HepG2 (cell line): ENCODE results near the gene CATSPERD. TPM values are rescaled to one million over a fixed set of nuclear protein-coding genes. Genes with fewer than 3 reads are reported as not detected.
A peak's percentile ranks its signal among the peaks of the same experiment; 100 is the strongest.

ENCODE experiments used
- ATAC-seq: fragments of 200-7000 bp; cut with Tn5 transposase; 3 replicates; pipeline ENCODE4 v1.9.1; 2020; ENCODE audit warnings: mild to moderate bottlenecking, moderate library complexity
- BruUV-seq: library from RNA; stranded (reverse); fragments of 400-500 nt; replicated peaks from 2 replicates; lab custom pipeline; 2021; lab: Mats Ljungman, UMichigan
- CTCF ChIA-PET: fragments of 300-600 bp; formaldehyde crosslinking; extraction: SDS; loops from one replicate; lab custom pipeline; 2021; ENCODE audit warnings: low total read pairs, inconsistent platforms, low intra/inter-chr PET ratio; lab: Yijun Ruan, JAX
- POLR2A ChIA-PET: fragments of 350-600 bp; sonication (Branson Sonifier 250); formaldehyde crosslinking; loops from one replicate; lab custom pipeline; 2020; ENCODE audit warnings: antibody characterized with exemption, inconsistent platforms; lab: Yijun Ruan, JAX
- DNase-seq: peaks from one replicate; pipeline ENCODE4 v3.0.0-alpha.2; 2015; ENCODE audit warnings: low spot score
- FAIRE-seq: peaks from 3 replicates; lab custom pipeline; 2011; peaks lifted over from hg19 to GRCh38; lab: Jason Lieb, UNC
- H2AFZ ChIP-seq: one replicate; pipeline ENCODE4 v1.6.1; 2011; ENCODE audit warnings: low read length, inconsistent platforms
- H3K27ac ChIP-seq: fragments of 300-600 bp; 3 replicates; pipeline ENCODE4 v1.8.0; 2011; ENCODE audit warnings: mixed run types, mild to moderate bottlenecking, mixed read lengths, low read length, inconsistent platforms; ENCODE audit not compliant: insufficient read depth; ENCODE audit errors: extremely low read length
- H3K27me3 ChIP-seq, 2 experiments: fragments of 200-600 bp in 1 of 2; 2 replicates in 1 of 2; 3 replicates in 1 of 2; pipeline versions ENCODE4 v1.6.0 to v1.8.0; 2011; ENCODE audit warnings: low read length in 2 of 2, mild to moderate bottlenecking in 2 of 2, moderate library complexity in 2 of 2, inconsistent platforms in 1 of 2; ENCODE audit not compliant: insufficient read depth in 2 of 2, control insufficient read depth in 1 of 2
- H3K36me3 ChIP-seq, 2 experiments: fragments of 200-600 bp in 1 of 2; replicated peaks in 1 of 2; 2 replicates in 1 of 2; 3 replicates in 1 of 2; pipeline versions ENCODE4 v1.5.1 to v1.8.0; 2011; ENCODE audit warnings: low read length in 2 of 2, inconsistent platforms in 1 of 2; ENCODE audit not compliant: insufficient read depth in 2 of 2, control insufficient read depth in 1 of 2
- H3K4me1 ChIP-seq: 2 replicates; pipeline ENCODE4 v1.5.1; 2012; ENCODE audit warnings: low read length, inconsistent platforms; ENCODE audit not compliant: insufficient read depth
- H3K4me2 ChIP-seq: 2 replicates; pipeline ENCODE4 v1.6.0; 2011; ENCODE audit warnings: low read depth, low read length, inconsistent platforms
- H3K4me3 ChIP-seq, 3 experiments: fragments of 200-600 bp in 1 of 3; sonication (generic), shearing (Covaris generic) in 1 of 3; replicated peaks in 1 of 3; 2 replicates each; pipeline ENCODE4 v1.5.1; 2011 to 2016; ENCODE audit warnings: low read length in 3 of 3, inconsistent platforms in 2 of 3, low read depth in 2 of 3, mild to moderate bottlenecking in 2 of 3, control low read depth in 1 of 3, mixed read lengths in 1 of 3; ENCODE audit not compliant: insufficient read depth in 1 of 3
- H3K79me2 ChIP-seq: one replicate; pipeline ENCODE4 v1.6.1; 2011; ENCODE audit warnings: low read length, inconsistent platforms; ENCODE audit not compliant: insufficient read depth
- H3K9ac ChIP-seq: 2 replicates; pipeline ENCODE4 v1.6.0; 2011; ENCODE audit warnings: mild to moderate bottlenecking, low read depth, low read length, inconsistent platforms; ENCODE audit not compliant: insufficient read depth
- H3K9me3 ChIP-seq: 2 replicates; pipeline ENCODE4 v1.5.1; 2012; ENCODE audit warnings: mild to moderate bottlenecking, low read length
- H4K20me1 ChIP-seq: 2 replicates; pipeline ENCODE4 v1.6.0; 2011; ENCODE audit warnings: inconsistent platforms, mild to moderate bottlenecking, low read length, moderate library complexity; ENCODE audit not compliant: insufficient read depth
- AGO1 ChIP-seq: fragments of 200-400 bp; formaldehyde crosslinking; IDR thresholded peaks from 2 replicates; pipeline ENCODE4 v1.6.1; 2017; ENCODE audit warnings: mild to moderate bottlenecking, low read depth, low read length, moderate library complexity; ENCODE audit not compliant: poor library complexity, severe bottlenecking
- ARNT ChIP-seq: fragments of 450-650 bp; IDR thresholded peaks from 2 replicates; pipeline ENCODE4 v1.6.1; 2017
- ATF7-NPFF ChIP-seq: sonication (generic); formaldehyde crosslinking; IDR thresholded peaks from 2 replicates; pipeline ENCODE4 v1.8.1; 2023; ENCODE audit warnings: mild to moderate bottlenecking, low read depth, missing genetic modification reagents, moderate library complexity
- BRD4 ChIP-seq: sonication (generic); formaldehyde crosslinking; IDR thresholded peaks from 2 replicates; pipeline ENCODE4 v1.4.0; 2020; ENCODE audit warnings: missing genetic modification reagents
- ISX ChIP-seq: sonication (generic); formaldehyde crosslinking; conservative IDR thresholded peaks from 2 replicates; pipeline ENCODE4 v1.5.0; 2020; ENCODE audit warnings: missing genetic modification reagents
- MBD4 ChIP-seq: IDR thresholded peaks from 2 replicates; pipeline ENCODE4 v1.6.1; 2012; ENCODE audit warnings: low read length, inconsistent platforms, borderline replicate concordance
- POLR2A ChIP-seq, 2 experiments: IDR thresholded peaks; 2 replicates each; pipeline ENCODE4 v1.6.1; 2011; ENCODE audit warnings: low read depth in 2 of 2, low read length in 2 of 2, mild to moderate bottlenecking in 1 of 2, moderate library complexity in 1 of 2; ENCODE audit not compliant: insufficient read depth in 1 of 2
- SSRP1 ChIP-seq: IDR thresholded peaks from 2 replicates; pipeline ENCODE4 v1.6.1; 2016; ENCODE audit warnings: control low read depth
- XRCC5 ChIP-seq: fragments of 200-400 bp; formaldehyde crosslinking; optimal IDR thresholded peaks from 2 replicates; pipeline ENCODE3; 2017; ENCODE audit warnings: mild to moderate bottlenecking, low read length
- ZNF121 ChIP-seq: sonication (generic); formaldehyde crosslinking; IDR thresholded peaks from 2 replicates; pipeline ENCODE4 v1.5.0; 2020; ENCODE audit warnings: mild to moderate bottlenecking, missing genetic modification reagents
- ZNF224 ChIP-seq: sonication (generic); formaldehyde crosslinking; IDR thresholded peaks from 2 replicates; pipeline ENCODE4 v1.5.0; 2020; ENCODE audit warnings: mild to moderate bottlenecking, missing genetic modification reagents
- ZNF251 ChIP-seq: sonication (generic); formaldehyde crosslinking; IDR thresholded peaks from 2 replicates; pipeline ENCODE4 v1.9.0; 2021; ENCODE audit warnings: mild to moderate bottlenecking, missing genetic modification reagents
- WGBS: methylation state at CpG from one replicate; pipeline ENCODE4 v1.1.6; 2017; ENCODE audit warnings: low lambda C conversion rate; 5-methylcytosine and 5-hydroxymethylcytosine counted together
- in situ Hi-C: cut with HindIII; loops from 2 replicates; pipeline ENCODE4 v1.10.0; 2017; ENCODE audit warnings: low pct_unique_long_range_greater_than_20kb; ENCODE audit not compliant: extremely low pct_ligation_motif_present
- intact Hi-C: fragments of 100-400 bp; cut with micrococcal nuclease; formaldehyde crosslinking; loops from one replicate; pipeline ENCODE4 v1.10.0; 2022; ENCODE audit not compliant: unreplicated experiment
- polyA plus RNA-seq, 8 experiments: library from polyadenylated mRNA; depleted of rRNA in 3 of 8; stranded (reverse) in 7 of 8; unstranded in 1 of 8; fragments of >200 nt; fragmentation: Illumina TruSeq in 4 of 8; extraction: Trizol in 4 of 8; gene quantifications; 2 replicates each; pipeline versions ENCODE4 v1.2.1 to v1.2.3, GENCODE V29; 2011 to 2016; ENCODE audit warnings: low read depth in 4 of 8, missing spikeins in 1 of 8, mixed read lengths in 1 of 8; ENCODE audit not compliant: insufficient read depth in 1 of 8
- total RNA-seq, 5 experiments: library from RNA; depleted of rRNA; stranded (reverse); fragments of >200 nt; fragmentation: Illumina TruSeq; extraction: Trizol; gene quantifications; 2 replicates each; pipeline ENCODE4 v1.2.3, GENCODE V29; 2016; ENCODE audit warnings: low read depth in 1 of 5
- TF ChIP-seq, protein P1 (sequence below): sonication (generic); formaldehyde crosslinking; IDR thresholded peaks from 2 replicates; pipeline ENCODE4 v1.5.1; 2020; ENCODE audit warnings: mild to moderate bottlenecking, missing genetic modification reagents, moderate library complexity

Gene CATSPERD
- total and polyA plus RNA-seq, 2 of the 13 experiments (the other 11 are each of a cell fraction or from before 2014, with no cell fraction given): 0.04 TPM; not detected in 1

DNA sequence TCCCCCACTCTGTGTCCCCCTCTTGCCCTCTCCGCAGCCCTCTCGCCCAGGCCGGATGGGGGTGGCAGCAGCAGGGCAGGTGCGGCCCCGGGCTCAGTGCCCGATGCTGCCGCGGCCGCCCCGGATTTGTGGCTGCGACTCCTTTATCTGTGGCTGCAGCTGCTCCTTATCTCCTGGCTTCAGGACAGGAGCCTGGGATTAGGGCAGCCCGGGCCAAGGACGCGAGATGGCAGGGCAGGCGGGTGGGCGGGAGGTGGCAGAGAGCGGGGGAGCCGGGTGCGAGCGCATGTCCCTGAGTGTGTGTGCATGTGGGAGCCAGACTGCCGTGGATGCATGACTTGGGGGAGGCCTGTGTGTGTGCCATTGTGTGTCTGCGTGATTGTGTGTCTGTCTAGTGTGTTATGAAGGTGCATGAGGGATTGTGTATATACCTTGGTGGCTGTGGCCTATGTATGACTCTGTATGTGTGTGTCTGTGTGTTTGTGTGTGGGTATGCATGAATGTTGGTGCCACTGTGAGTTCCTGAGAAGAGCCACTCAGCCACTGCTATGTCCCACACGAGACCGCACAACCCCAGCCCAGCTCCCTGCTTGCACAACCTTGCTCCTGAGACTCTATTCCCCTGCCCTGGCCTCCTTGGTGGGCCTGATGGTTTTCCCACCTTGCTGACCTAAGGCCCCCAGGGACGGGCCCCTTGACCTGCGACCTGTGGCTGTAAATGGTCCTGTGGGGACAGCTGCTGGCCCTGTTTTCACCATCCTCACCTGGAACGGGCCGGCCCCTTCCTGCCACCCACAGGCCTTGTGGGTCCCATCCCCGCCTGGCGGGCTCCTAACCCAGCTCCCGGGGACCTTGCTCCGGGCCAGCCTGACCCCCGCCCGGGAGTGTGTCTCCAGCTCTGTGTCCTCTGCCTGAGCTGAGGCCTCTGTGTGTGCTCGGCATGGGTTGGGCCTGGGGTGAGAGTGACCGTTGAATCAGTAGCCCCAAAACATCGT, 79.1 kb downstream of the CATSPERD start:
- peak overlapping the region; percentile 89 for H3K4me2 ChIP-seq
- peaks cover 55% of the 10 kb centered on the region for H3K4me1 ChIP-seq
- H2AFZ ChIP-seq: no peak overlapping the region
- WGBS: 1% methylated on average over 28 of the region's 37 CpGs
- H3K4me3 ChIP-seq: peak overlapping the region; percentile 12 to 56 (median 31); a peak in 5 of 6 replicates
- intact Hi-C loops: loop anchor here (10.0 kb wide), 1 partner anchor 225 kb away; no protein-coding TSS in a partner anchor
- BruUV-seq: no TSS peak
- ChIA-PET POLR2A (interaction anchor here (0.7 to 1.7 kb wide), 5 partner anchors 8 to 180 kb away, joined by 3 to 7 read pairs (median 4); partner anchors contain the start of genes DUS3L and NDUFA11), CTCF (no interaction called here)
- H3K9me3 ChIP-seq: no peaks in the 10 kb centered on the region
- FAIRE-seq: no peak
- H3K27ac ChIP-seq: no peak overlapping the region
- H4K20me1 ChIP-seq: no peaks in the 10 kb centered on the region
- no peak for DNase-seq
- ATAC-seq: peak; percentile 37
- H3K79me2 ChIP-seq: no peaks in the 10 kb centered on the region
- peaks cover 0 to 5% of the 10 kb centered on the region in 2 experiments; a peak in 2 of 5 replicates for H3K27me3 ChIP-seq
- H3K36me3 ChIP-seq: no peaks in the 10 kb centered on the region
- peak overlapping the region; percentile 19 for H3K9ac ChIP-seq
- in situ Hi-C loops: loop anchor here (5.0 kb wide), 2 partner anchors 178 to 223 kb away; partner anchors contain the start of gene RANBP3
- TF ChIP-seq AGO1 (no peak), ZNF121 (CRISPR knock-in tag) (no peak), MBD4 (no peak), BRD4 (CRISPR knock-in tag) (0 out of 2 replicates have a peak, but pooled peaks have one; percentile 26), ISX (CRISPR knock-in tag) (no peak), SSRP1 (CRISPR knock-in tag) (no peak), ZNF224 (CRISPR knock-in tag) (peak; percentile 52; the same call in 1 of the 2 replicates), POLR2A (IDR thresholded peaks at IDR 0.05; ENCODE audit: insufficient read depth in 1 of 2, low read depth in 2 of 2, low read length in 2 of 2) (no peak), ARNT (no peak), ZNF251 (CRISPR knock-in tag) (no peak), XRCC5 (no peak), ATF7-NPFF (CRISPR knock-in tag) (0 out of 2 replicates have a peak, but pooled peaks have one; percentile 41)
- TF ChIP-seq, protein P1, sequence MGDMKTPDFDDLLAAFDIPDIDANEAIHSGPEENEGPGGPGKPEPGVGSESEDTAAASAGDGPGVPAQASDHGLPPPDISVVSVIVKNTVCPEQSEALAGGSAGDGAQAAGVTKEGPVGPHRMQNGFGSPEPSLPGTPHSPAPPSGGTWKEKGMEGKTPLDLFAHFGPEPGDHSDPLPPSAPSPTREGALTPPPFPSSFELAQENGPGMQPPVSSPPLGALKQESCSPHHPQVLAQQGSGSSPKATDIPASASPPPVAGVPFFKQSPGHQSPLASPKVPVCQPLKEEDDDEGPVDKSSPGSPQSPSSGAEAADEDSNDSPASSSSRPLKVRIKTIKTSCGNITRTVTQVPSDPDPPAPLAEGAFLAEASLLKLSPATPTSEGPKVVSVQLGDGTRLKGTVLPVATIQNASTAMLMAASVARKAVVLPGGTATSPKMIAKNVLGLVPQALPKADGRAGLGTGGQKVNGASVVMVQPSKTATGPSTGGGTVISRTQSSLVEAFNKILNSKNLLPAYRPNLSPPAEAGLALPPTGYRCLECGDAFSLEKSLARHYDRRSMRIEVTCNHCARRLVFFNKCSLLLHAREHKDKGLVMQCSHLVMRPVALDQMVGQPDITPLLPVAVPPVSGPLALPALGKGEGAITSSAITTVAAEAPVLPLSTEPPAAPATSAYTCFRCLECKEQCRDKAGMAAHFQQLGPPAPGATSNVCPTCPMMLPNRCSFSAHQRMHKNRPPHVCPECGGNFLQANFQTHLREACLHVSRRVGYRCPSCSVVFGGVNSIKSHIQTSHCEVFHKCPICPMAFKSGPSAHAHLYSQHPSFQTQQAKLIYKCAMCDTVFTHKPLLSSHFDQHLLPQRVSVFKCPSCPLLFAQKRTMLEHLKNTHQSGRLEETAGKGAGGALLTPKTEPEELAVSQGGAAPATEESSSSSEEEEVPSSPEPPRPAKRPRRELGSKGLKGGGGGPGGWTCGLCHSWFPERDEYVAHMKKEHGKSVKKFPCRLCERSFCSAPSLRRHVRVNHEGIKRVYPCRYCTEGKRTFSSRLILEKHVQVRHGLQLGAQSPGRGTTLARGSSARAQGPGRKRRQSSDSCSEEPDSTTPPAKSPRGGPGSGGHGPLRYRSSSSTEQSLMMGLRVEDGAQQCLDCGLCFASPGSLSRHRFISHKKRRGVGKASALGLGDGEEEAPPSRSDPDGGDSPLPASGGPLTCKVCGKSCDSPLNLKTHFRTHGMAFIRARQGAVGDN: peak; percentile 91
